ENCODE data around the gene OR10G8.

DNA sequence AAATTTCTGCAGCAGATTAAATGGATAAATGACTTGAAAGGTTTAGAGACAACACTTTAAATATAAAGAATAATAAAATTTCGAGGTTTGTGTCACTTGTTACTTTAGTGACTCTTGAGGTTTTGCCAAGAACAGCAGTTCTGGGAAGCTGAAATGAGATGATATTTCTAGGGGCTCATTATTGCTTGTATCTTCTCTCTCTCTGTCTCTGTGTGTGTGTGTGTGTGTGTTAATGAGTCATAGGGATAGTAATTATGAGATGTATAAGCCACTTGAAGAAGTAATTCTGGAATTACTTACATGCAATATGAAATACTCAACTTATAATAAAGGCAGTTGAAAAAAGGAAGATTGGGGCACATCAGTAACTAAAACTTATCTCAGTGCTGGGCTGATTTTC, 24.1 kb downstream of the OR10G8 start:
- TF ChIP-seq CTCF (IDR thresholded peaks at IDR 0.05), result no peak
- no peak for TF ChIP-seq POLR2A (IDR thresholded peaks at IDR 0.05)
